Skeletal muscle cell (primary cell): Measurements from ENCODE around the gene PTPRD.
"Not testable (repeated sequence)": the region's sequence is repeated elsewhere in the genome, so short reads cannot be mapped to it uniquely, and the experiment has no call there.

Source experiments
- DNase-seq: peaks from one replicate; pipeline ENCODE4 v3.0.0-alpha.2; 2010; ENCODE audit warnings: low read depth
- H3K4me3 ChIP-seq: 2 replicates; pipeline ENCODE4 v1.5.1; 2011; ENCODE audit warnings: low read depth, mild to moderate bottlenecking, control low read depth, low read length, moderate library complexity

PTPRD gene

DNA sequence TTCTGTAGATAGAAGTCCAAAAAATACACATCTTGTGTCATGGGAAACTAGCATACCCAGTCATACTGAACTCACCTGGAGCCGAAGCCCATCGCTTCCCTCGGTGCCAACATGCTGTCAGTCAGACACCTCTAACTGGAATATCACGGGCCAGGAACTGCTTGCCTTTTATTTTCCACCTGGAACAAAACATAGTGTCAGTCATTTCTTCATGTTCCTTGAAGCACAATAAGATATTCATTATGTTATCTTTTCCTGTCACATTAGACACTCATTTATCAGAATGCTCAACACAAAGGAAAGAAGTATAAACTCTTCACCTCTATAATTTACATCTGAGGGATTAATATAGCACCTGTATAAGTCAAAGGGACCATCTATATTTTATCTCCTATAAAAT is 674.4 kb downstream of the PTPRD start:
- DNase-seq: no peak

DNA sequence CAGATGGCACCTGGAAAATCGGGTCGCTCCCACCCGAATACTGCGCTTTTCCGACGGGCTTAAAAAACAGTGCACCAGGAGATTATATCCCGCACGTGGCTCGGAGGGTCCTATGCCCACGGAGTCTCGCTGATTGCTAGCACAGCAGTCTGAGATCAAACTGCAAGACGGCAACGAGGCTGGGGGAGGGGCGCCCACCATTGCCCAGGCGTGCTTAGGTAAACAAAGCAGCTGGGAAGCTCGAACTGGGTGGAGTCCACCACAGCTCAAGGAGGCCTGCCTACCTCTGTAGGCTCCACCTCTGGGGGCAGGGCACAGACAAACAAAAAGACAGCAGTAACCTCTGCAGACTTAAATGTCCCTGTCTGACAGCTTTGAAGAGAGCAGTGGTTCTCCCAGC is 681.3 kb downstream of the PTPRD start:
- not testable (repeated sequence) for H3K4me3 ChIP-seq, DNase-seq

More for the DNA sequence above, 674.4 kb downstream of the PTPRD start:
- no peak overlapping the region for H3K4me3 ChIP-seq

DNA sequence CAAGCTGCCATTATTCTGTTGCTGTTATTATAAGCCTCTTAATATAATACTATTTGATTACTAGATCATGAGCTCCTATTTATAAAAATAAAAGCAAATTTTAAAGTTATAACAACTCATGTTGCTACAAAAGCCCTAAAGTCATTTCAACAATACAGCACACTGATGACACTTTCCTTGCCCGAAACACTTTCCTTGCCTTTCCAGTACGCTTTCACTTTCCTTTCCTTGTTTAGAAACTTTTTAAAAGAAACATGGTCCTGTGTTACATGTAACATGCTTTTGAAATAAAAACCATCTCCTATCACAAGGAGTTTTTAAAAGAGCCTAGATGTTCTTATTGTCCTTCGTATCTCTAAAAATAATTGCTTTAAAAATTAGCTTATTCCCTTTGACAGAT is 688.4 kb downstream of the PTPRD start:
- H3K4me3 ChIP-seq: no peak overlapping the region

DNA sequence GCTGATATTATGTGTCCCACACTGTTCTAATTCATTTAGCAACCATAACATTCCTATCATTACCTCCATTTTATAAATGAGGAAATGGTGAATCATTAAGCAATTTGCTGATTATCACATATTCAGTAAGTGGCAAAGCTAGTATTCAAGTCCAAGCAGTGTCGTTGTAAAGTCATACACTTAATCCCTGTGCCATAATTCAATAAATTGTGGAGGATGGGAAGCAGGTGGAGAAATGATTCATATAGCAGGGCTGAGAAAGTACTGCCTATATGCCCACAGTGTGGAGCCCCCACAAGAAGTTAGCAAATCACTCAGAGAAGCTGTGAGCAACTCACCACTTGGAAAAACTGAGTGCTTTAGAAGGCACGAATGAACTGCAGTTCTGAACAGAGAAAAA is 691.0 kb downstream of the PTPRD start:
- H3K4me3 ChIP-seq: no peak overlapping the region
- DNase-seq: no peak

More for the DNA sequence above, 688.4 kb downstream of the PTPRD start:
- DNase-seq: no peak

DNA sequence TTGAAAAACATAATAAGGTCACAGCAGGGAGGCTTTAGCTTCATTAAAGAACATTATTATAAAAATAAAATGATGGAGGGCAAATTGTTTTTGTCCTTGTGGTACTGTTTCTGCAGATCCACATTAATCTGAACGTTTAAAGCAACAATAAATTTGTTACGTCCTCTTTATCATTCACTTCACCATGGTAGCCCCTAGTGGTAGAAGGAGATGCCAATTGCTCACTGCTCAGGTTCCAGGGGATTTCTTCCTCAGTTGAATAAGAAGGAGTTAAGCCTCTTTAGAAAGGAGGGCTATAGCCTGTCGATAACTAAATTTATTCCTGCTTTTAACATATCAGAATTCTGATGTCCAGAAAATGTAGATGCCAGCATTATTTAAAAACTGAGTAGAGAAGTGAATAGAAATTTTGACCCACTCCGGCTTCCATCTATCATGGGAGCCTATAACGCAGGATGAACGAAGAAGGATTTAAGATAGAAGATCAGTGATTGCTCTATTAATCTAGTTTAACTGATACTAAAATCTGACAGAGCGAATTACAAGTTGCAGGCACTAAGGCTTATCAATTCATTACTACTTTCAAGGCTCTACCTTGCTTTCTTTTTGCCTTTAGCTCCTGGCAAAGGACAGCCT is 692.3 kb downstream of the PTPRD start:
- no peak overlapping the region for H3K4me3 ChIP-seq
- DNase-seq: no peak

DNA sequence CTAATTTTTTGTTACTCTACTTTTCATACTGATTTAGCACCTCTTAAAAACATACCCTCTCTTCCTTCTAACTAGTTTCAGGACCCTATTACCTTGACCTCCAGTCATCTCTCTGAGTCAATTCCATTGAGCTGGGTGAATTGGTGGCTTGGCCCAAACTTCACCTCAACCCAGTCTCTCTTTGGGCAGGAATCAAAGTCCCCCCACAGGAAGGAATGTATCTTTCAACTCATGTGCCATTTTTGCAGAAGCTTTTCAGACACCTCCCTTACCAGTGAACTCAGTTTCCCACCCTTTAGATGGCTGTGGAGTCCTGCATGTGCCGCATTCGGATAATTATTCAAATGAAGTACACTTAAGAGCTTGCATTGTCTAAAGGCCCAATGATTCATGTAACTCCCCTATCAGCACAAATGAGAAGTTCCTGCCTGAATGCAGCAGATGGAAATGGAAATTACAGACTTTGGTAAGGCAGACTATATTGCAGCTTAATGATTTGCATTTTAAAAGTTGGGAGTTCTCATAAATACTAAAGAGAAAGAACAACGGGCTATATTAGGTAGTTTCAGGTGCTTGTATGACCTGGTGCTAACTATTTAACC is 693.5 kb downstream of the PTPRD start:
- H3K4me3 ChIP-seq: no peak overlapping the region
- no peak for DNase-seq

DNA sequence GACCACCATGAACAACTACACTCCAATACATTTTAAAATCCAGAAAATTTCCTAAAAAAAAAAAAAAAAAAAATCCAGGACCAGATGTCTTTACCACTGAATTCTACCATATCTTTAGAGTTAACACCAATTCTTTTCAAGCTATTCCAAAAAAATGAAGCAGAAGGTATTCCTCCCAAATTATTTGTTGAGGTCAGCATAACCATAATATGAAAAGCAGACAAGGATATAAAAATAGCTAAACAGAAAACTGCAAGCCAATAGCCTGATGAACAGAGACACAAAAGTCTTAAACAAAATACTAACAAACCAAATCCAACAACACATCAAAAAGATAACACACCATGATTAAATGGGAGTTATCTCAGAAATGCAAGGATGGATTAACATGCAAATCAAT is 695.4 kb downstream of the PTPRD start:
- no peak overlapping the region for H3K4me3 ChIP-seq
- DNase-seq: no peak

DNA sequence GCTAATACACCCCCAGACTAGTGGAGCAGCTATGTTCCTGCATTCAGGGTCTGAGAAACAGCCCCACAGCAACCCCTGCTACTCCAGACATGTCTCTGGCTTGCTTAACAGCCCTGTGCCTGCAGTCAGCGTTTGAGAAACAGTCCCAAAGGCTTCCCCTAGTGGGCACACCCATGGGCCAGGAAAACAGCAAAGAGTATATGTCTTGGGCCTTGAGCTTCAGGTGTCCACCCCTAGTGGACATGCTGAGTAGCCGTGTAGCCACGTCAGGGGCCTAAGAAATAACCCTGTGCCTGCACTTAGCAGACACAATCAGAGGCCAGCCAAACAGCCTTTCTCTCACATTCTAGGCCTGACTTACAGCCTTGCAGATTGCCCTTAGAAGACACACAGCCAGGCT is 698.6 kb downstream of the PTPRD start:
- no peak for DNase-seq
- no peak overlapping the region for H3K4me3 ChIP-seq

DNA sequence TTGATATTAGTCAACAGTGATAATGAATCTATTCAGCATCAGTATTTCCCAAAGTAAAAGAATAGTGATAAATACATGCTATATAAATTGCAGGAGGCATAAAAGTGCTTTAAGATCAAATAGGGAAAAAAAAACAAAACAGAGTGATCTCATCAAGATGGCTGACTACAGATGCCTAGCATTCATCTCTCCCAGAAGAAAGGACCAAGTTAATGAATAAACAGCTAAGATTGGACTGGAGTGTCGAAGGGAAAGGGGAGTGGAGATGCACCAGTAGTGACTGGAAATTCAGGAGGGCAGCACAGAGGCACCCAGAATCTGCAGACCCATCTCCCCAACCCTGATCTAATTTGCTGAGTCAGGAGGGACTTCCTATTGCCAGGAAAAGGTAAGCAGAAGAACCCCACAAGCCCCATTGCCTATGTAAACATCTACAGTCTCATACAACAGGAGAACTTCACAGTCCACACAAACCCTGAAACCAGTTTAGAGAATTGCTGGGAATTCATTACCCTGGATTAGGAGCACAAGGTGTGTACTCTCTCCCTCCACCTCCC is 699.4 kb downstream of the PTPRD start:
- DNase-seq: no peak
- H3K4me3 ChIP-seq: no peak overlapping the region

DNA sequence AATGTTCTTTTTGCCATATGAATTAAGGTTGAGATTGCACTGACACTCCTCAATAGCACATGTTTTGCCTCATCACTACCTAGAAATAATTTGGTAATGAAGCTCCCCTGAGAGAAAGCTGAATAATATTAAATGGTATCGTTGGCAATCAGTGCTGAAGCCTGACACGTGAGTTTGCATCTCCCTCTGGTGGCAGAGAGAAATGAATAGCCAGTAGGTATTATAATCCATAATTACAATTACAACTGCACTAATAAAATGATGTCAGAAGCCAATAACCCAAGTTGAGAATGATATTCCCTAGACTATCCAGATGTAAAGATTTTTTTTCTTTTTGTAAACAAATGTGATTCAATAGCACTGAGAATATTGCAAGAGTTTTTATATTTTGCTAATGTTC is 700.3 kb downstream of the PTPRD start:
- H3K4me3 ChIP-seq: no peak overlapping the region
- DNase-seq: no peak

DNA sequence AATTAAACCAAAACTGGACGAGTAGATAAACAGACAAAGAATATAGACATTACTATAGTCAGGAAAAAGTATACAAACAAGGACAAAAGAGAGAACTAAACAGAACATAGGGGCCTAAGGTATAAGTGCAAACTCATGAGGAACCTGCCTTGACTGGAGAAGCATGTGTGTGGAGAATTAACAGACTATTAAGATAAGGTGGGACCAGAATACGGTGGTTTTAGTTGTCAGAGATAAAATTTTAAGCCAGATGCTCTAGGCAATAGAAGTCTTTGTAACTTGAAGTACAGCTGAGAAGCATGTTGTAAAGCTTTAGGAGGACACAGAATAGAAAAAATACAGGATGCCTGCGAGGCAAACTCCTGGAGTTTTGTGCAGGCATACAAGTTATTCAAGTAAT is 707.1 kb downstream of the PTPRD start:
- DNase-seq: no peak
- no peak overlapping the region for H3K4me3 ChIP-seq

DNA sequence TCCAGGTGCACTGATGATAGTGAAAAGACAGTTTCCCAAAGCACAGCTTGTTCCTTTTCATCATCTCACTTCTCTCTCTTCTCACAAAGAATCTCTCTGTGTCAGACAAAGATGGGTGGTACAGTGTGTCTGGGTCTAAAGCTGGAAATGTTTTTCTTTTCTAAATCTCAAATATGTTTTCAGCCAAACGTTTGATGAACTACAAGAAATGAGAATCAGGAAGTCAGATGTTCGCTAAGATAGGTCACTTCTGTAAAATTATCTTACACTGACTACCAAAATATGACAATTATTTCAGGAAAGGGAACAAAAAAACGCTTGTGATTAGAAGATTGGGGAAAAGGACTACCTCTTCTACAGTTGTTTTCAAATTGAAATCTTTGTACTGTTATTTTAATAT is 708.8 kb downstream of the PTPRD start:
- no peak overlapping the region for H3K4me3 ChIP-seq
- no peak for DNase-seq

DNA sequence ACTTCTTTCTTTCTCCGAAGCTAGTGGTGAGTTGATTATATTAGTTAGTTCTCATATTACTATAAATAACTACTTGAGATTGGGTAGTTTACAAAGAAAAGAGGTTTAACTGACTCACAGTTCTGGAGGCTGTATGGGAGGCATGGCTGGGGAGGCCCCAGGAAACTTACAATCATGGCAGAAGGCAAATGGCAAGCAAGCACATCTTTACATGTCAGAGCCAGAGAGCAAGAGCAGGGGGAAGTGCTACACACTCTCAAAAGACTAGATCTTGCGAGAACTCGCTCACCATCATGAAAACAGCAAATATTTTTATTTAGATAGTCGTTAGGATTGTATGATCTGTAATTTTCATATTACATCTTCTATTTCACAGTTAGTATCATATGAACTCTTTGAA is 711.2 kb downstream of the PTPRD start:
- no peak overlapping the region for H3K4me3 ChIP-seq
- DNase-seq: no peak

DNA sequence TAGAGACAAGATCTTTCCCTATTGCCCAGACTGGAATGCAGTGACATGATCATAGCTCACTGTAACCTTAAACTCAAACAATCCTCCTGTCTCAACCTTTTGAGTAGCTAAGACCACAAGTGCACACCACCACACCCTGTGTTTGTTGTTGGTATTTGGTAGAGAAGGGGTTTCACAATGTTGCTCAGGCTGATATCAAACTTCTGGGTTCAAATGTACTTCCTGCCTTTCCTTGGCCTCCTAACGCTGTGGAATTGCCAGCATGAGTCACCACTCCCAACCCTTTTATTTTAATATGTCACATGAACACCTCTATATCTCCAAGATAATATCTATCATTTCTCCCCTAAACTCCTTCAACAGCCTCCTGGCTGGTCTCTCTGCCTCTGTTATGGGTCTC is 719.0 kb downstream of the PTPRD start:
- H3K4me3 ChIP-seq: no peak overlapping the region
- DNase-seq: no peak

DNA sequence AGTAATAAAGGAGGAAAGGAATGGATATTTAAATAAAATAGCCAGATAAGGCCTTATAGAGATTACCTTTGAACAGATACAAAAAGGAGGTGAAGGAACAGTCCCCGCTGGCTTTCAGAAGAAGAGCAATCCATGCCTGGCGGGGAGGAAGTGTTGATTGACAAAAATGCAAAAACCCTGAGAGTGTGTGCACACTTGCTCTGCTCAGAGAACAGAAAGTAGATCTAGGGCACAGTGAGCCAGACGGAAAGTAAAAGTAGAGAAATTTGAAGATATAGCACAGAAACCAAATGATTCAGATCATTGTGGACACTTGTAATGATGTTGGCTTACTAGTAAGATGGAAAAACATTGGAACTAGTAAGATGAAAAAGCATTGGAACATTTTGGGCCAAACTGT is 720.6 kb downstream of the PTPRD start:
- DNase-seq: no peak
- no peak overlapping the region for H3K4me3 ChIP-seq

DNA sequence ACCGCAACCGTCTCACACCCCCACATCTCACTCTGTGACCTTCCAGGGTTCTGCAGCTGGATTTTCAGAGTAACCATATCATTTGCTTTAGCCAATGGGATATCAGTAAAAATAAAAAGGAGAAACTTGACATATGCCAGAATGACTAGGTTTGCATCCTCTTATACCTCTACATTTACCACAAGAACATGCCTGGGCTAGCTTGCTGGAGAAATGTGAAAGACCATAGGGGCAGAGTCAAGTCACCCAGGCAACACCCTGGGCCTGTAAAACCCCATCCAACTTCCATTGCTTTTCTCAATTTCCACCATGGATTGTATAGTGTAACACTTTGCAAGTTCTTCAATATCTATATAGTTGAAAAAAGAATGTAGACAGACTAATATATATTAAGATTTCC is 731.1 kb downstream of the PTPRD start:
- no peak overlapping the region for H3K4me3 ChIP-seq
- no peak for DNase-seq

DNA sequence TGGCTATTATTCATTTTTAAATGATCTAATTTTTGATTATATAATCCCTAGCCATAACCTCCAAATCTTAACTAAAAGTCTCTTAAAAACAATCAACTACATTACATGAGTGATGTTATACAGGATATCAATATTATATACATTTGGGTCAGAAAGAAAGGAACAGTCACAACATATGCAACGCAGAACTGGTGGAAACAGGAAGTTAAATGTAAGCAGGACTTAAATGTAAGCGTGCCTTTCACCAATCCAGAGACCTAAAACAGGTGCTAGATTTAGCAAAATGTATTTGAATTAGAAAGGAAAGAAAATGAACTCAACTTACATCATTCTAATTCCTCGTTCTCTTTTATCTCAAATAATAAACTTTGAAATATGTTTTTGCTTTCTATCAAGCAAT is 738.5 kb downstream of the PTPRD start:
- H3K4me3 ChIP-seq: no peak overlapping the region
- DNase-seq: no peak

DNA sequence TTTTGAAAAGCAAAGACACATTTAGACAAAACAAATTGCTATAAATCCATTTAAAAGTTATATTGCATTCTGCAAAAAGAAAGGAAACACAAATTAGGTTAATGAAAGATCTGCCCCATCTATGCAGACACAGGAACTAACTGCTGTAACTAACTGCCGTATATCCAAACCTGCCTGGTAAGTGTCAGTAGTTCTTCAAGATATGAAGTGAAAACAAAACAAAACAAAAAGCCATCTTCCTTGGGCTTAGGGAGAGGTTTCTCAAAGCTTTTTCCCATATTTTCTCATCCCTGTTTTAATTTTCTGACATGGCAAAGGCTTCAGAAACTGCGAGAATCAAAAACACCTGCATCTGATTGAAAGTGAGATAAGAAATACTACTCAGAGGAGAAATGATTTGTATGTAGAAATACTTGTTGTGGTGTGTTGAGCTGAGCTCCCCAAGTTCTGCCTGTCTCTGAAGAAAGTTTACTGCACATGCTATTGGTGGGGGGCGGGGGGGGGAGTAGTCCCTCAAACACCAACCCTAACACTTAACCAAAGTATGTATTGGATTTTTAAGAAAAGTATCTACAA is 750.5 kb downstream of the PTPRD start:
- H3K4me3 ChIP-seq: no peak overlapping the region
- DNase-seq: no peak

DNA sequence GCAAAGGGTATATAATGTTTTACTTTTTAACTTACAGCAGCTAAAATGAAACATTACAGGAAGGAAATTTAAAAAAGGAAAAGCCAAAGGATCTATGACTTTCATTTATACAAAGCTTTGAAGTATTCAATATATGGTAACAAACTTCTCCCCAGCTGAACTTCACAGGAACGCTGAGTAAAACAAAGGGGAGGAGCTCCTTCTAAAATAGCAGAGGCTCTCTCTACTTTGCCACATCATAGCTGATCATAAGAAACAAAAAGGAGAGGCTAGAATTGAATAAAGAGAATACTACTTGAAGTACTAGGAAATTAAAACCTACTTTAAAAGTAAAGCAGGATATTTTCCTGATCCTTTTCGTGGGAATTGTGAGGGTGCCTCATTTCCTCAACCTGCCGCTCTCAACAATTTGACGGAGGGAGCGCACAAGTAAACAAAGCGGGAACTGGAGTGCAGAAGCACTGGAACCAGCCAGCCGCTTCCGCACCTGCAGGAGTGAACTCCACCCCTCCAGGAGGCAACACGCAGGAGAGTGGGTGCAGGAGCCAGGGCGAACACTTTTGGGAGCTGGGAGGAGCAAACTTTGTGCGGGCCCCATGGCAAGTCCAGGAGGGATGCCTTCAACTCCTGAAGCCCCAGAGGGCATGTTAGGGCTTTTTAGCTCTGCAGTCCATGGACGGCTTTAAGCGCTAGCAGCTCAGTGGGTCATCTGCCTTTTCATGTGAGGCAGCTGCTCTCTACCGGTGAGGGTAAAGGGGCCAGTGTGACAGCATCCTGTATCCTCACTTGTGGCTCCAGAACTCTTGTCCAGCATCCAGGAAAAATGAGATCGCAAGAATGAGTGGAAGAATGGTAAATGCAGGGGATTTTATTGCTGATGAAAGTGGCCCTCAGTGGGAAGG is 757.4 kb downstream of the PTPRD start:
- DNase-seq: no peak
- H3K4me3 ChIP-seq: no peak overlapping the region

DNA sequence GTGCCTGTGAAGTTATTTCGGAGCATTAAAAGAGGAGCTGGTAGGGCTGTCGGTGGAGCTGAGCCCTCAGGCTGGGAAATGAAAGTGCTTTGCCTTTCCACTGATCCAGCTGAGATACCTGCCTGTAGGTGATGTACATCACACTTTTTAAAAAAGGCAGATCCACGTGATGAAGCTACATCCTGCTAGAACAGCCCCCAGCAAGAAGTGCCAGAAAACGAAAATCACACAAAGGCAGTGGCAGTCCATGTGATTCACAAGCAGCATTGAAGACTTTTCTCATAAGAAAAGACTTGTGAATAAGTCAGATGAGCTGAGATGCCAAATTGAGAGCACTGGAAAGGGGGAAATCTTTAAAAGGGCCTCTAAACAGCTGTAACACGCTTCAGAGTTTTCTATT is 765.1 kb downstream of the PTPRD start:
- DNase-seq: no peak
- H3K4me3 ChIP-seq: no peak overlapping the region
